ENCODE data around the gene TMEM253.

DNA sequence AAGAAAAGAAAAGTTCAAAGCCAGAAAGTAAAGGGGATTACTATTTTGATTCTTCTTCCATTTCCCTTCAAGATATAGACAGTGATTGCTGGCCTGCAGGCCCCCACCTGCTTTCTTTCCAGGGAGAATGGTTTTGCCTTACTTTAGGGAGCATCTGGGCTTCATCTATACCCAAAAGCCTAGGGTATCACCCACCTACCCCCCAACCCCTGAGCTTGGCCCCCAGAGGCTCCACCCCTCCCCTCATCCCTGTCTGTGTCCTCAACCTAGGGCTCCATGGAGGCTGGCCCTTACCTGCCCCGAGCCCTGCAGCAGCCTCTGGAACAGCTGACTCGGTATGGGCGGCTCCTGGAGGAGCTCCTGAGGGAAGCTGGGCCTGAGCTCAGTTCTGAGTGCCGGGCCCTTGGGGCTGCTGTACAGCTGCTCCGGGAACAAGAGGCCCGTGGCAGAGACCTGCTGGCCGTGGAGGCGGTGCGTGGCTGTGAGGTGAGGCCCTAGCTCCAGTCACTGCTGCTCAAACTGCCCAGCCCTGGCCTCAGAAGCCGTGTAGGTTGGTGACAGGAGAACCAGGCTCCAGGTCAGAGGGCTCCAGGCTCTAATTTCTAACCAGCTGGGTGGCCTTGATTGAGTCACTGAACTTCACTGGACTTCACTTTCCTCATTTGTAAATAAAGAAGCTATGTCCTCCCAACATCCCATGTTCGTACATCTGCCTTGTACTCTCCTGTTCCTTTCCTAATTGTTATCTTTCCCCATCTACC is 17.1 kb upstream of the TMEM253 start:
- TF ChIP-seq, protein P1, sequence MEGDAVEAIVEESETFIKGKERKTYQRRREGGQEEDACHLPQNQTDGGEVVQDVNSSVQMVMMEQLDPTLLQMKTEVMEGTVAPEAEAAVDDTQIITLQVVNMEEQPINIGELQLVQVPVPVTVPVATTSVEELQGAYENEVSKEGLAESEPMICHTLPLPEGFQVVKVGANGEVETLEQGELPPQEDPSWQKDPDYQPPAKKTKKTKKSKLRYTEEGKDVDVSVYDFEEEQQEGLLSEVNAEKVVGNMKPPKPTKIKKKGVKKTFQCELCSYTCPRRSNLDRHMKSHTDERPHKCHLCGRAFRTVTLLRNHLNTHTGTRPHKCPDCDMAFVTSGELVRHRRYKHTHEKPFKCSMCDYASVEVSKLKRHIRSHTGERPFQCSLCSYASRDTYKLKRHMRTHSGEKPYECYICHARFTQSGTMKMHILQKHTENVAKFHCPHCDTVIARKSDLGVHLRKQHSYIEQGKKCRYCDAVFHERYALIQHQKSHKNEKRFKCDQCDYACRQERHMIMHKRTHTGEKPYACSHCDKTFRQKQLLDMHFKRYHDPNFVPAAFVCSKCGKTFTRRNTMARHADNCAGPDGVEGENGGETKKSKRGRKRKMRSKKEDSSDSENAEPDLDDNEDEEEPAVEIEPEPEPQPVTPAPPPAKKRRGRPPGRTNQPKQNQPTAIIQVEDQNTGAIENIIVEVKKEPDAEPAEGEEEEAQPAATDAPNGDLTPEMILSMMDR (IDR thresholded peaks at IDR 0.05), result no peak
- no peak for TF ChIP-seq POLR2AphosphoS5 (IDR thresholded peaks at IDR 0.05)
- TF ChIP-seq POLR2A (IDR thresholded peaks at IDR 0.05), result no peak
